T-helper 1 cell treated with Interleukin-12 subunit alpha and Interleukin-12 subunit beta and Interleukin-4 antibody, amounts not matched to agents 30 μg/mL and 1 μg/mL, for 36 hours (primary cell): ENCODE data around the gene HSPA4.
A peak's percentile ranks its signal among the peaks of the same experiment; 100 is the strongest.
"Not testable (repeated sequence)": the region's sequence is repeated elsewhere in the genome, so short reads cannot be mapped to it uniquely, and the experiment has no call there.

Experiments used
- H3K27ac Mint-ChIP-seq: one replicate; pipeline ENCODE4 v1.8.0; 2021; ENCODE audit warnings: mild to moderate bottlenecking, mixed read lengths
- H3K27me3 Mint-ChIP-seq: one replicate; pipeline ENCODE4 v1.8.0; 2021; ENCODE audit warnings: low read depth, mixed read lengths
- H3K36me3 Mint-ChIP-seq: one replicate; pipeline ENCODE4 v1.8.0; 2021; ENCODE audit warnings: low read depth, mixed read lengths
- H3K4me1 Mint-ChIP-seq: one replicate; pipeline ENCODE4 v1.8.0; 2021; ENCODE audit warnings: low read depth, mixed read lengths
- H3K4me3 Mint-ChIP-seq: one replicate; pipeline ENCODE4 v1.8.0; 2021; ENCODE audit warnings: mild to moderate bottlenecking, moderate library complexity, mixed read lengths
- H3K9me3 Mint-ChIP-seq: one replicate; pipeline ENCODE4 v1.8.0; 2021; ENCODE audit warnings: mixed read lengths

The HSPA4 gene

DNA sequence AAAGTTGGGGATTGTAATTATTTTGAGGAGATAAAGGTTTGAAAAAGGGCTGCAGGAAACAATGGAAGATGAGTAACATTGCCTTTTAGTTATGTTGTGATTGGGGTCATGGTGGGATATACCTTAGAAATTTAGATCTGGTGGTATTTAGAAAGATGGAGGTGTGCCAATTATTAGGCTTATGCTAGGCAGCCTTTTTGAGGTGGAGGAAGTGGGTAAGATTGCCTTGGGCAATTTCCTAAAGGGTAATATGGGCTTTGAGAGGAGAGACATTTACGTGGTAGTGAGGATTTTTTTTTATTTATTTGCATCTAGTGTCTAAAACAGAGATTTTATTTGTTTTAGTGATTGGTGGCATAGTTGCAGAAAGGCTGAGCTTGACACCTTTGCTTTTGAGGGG lies 10.5 kb downstream of the HSPA4 start:
- peaks cover 18% of the 10 kb centered on the region for H3K36me3 Mint-ChIP-seq
- peaks cover 19% of the 10 kb centered on the region for H3K4me1 Mint-ChIP-seq
- H3K27ac Mint-ChIP-seq: no peak overlapping the region
- no peaks in the 10 kb centered on the region for H3K9me3 Mint-ChIP-seq
- no peaks in the 10 kb centered on the region for H3K27me3 Mint-ChIP-seq
- H3K4me3 Mint-ChIP-seq: no peak overlapping the region

DNA sequence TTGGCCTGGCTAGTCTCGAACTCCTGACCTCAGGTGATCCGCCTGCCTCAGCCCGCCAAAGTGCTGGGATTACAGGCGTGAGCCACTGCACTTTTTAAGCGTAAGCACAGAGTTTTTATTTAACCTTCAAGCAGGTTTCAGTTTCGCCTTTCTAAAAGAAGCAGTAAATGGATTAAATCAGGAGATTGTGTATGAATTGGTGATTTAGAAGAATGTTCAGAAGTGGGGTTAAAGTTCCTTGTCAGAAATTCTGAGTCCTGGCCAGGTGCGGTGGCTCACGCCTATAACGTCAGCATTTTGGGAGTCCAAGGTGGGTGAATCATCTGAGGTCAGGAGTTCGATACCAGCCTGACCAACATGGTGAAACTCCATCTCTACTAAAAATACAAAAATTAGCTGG lies 12.2 kb downstream of the HSPA4 start:
- peaks cover 16% of the 10 kb centered on the region for H3K4me1 Mint-ChIP-seq

DNA sequence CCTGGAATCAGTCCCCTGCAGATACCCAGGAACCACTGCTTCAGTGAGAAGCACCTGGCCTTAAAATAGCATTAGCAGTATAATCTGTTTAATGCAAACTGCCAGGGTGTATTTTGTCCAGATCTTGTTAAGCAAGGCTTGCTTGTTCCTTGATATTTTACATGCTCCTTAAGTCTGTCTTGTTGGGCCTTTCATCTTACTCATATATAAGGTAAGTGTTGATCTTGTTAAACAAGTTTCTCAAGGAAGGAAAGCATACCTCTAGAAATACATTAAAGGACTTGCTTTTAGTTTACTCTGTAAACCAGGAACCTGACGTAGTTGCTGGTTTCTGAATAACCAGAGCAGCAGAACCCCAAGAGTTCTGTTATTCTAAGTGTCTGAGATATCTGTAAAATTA lies 13.7 kb downstream of the HSPA4 start:
- no peaks in the 10 kb centered on the region for H3K9me3 Mint-ChIP-seq
- peaks cover 35% of the 10 kb centered on the region for H3K36me3 Mint-ChIP-seq
- H3K27ac Mint-ChIP-seq: no peak overlapping the region
- H3K4me3 Mint-ChIP-seq: no peak overlapping the region
- H3K27me3 Mint-ChIP-seq: no peaks in the 10 kb centered on the region
- peaks cover 18% of the 10 kb centered on the region for H3K4me1 Mint-ChIP-seq

More for the DNA sequence above, 12.2 kb downstream of the HSPA4 start:
- peaks cover 28% of the 10 kb centered on the region for H3K36me3 Mint-ChIP-seq
- H3K4me3 Mint-ChIP-seq: no peak overlapping the region
- no peaks in the 10 kb centered on the region for H3K9me3 Mint-ChIP-seq
- H3K27me3 Mint-ChIP-seq: no peaks in the 10 kb centered on the region
- no peak overlapping the region for H3K27ac Mint-ChIP-seq

DNA sequence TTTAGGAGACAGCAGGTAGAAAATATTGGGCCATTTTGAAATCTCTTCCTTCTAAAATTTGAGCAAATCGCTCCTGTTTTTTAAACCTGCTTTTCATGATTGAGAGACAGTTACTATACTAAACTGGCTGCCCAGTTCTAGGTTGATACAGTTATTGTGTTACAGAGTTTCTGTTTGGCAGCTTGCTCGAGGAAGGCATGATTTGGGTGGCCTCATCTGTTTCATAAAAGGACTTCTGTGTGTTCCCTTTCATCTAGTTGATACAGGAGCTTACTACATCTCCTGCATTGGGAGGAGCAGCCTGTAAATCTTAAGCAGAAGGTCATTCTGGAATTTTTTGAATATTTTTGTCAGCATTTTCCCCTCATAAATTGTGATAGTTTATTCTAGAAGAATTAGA lies 14.2 kb downstream of the HSPA4 start:
- Mint-ChIP-seq H3K4me1 (peaks cover 18% of the 10 kb centered on the region), H3K9me3 (no peaks in the 10 kb centered on the region), H3K36me3 (peaks cover 39% of the 10 kb centered on the region), H3K4me3 (no peak overlapping the region), H3K27ac (no peak overlapping the region), H3K27me3 (no peaks in the 10 kb centered on the region)

DNA sequence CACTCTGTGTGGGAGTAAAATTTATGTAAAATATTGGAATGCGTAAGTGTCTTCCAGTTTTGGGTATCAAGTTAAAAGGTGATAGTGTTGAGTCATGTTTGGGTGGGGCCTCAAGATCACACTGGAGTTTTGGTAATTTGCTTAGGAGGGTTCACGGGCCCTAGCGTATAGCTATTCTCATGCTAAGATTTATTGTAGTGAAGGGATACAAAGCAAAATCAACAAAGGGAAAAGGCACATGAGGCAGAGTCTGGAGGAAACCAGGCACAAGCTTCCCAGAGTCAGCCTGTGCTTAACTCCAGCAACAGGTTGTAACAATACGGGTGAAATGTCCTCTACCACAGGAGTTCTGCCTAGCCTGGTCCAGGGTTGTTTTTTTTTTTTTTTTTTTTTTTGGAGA lies 20.2 kb downstream of the HSPA4 start:
- no peaks in the 10 kb centered on the region for H3K27me3 Mint-ChIP-seq
- H3K9me3 Mint-ChIP-seq: no peaks in the 10 kb centered on the region

DNA sequence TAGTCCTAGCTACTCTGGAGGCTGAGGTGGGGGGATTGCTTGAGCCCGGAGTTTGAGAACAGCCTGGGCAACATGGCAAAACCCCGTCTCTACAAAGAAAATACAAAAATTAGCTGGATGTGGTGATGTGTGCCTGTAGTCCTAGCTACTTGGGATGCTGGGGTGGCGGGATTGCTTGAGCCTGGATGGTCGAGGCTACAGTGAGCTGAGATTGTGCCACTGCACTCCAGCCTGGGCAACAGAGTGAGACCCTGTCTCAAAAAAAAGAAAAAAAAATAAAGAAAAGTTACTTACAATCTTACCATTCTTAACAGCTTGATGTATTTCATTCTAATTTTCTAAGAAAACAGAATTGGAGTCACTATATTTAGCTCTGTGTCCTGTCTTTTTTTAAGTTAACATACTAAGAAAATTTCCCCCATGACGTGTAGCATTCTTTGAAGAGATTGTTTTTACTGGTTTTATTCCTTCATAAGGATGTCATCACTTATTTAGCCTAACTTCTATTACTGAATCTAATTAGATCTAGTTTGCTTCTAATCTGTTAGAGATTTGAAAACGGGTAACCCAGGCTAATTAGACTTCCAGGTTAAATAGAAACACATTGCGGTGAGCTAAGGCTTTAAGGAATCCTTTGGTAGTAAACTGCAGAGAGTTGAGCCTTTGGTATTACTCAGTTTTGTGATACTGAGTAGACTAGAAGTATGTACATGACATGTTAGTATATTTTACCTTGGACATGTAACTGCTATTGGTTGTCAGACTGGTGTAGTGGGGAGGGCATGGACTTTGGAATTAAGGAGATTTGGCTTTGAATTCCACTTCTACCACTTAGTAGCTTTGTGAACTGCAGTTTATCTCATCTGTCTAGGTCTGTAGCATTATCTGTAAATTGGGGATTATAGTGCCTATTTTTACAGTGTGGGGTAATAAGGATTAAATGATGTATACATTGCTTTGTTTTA lies 24.0 kb downstream of the HSPA4 start:
- Mint-ChIP-seq H3K27ac (no peak overlapping the region), H3K36me3 (peaks cover 36% of the 10 kb centered on the region)

More for the DNA sequence above, 20.2 kb downstream of the HSPA4 start:
- H3K4me1 Mint-ChIP-seq: peaks cover 14% of the 10 kb centered on the region
- no peak overlapping the region for H3K4me3 Mint-ChIP-seq
- H3K27ac Mint-ChIP-seq: no peak overlapping the region
- H3K36me3 Mint-ChIP-seq: peaks cover 58% of the 10 kb centered on the region

DNA sequence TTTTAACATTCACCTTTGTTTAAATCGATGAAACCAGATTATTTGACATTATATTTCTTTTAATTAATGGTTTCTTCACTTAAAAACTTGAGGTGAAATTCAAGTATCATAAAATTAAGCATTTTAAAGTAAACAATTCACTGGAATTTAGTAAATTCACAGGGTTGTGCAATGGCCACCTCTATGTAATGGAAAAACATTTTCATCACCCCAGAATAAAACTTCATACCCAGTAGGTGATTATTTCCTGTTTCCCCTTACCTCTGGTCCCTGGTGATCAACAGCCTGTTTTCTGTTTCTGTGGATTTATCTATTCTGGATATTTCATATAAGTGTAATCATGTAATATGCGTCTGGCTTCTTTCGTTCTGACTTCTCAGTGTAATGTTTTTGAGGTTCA lies 27.2 kb downstream of the HSPA4 start:
- Mint-ChIP-seq H3K27ac (no peak overlapping the region), H3K36me3 (peaks cover 24% of the 10 kb centered on the region), H3K27me3 (no peaks in the 10 kb centered on the region), H3K9me3 (no peaks in the 10 kb centered on the region), H3K4me1 (peaks cover 8% of the 10 kb centered on the region), H3K4me3 (no peak overlapping the region)

More for the DNA sequence above, 24.0 kb downstream of the HSPA4 start:
- H3K27me3 Mint-ChIP-seq: no peaks in the 10 kb centered on the region
- peaks cover 10% of the 10 kb centered on the region for H3K4me1 Mint-ChIP-seq
- H3K4me3 Mint-ChIP-seq: no peak overlapping the region
- H3K9me3 Mint-ChIP-seq: no peaks in the 10 kb centered on the region

DNA sequence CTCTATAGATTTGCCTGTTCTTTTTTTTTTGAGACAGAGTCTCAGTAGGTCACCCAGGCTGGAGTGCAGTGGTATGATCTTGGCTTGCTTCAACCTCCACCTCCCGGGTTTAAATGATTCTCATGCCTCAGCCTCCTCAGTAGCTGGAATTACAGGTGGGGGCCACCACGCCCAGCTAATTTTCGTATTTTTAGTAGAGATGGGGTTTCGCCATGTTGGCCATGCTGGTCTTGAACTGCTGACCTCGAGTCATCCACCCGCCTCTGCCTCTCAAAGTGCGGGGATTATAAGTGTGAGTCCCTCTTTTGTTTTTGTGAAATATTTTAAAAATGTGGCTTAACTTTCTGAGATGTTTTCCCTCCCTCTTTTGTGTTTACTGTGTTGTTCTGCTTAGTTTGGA lies 29.2 kb downstream of the HSPA4 start:
- no peak overlapping the region for H3K4me3 Mint-ChIP-seq
- peaks cover 8% of the 10 kb centered on the region for H3K4me1 Mint-ChIP-seq
- H3K36me3 Mint-ChIP-seq: peaks cover 19% of the 10 kb centered on the region
- no peaks in the 10 kb centered on the region for H3K27me3 Mint-ChIP-seq
- peak overlapping the region; percentile 32 for H3K27ac Mint-ChIP-seq
- no peaks in the 10 kb centered on the region for H3K9me3 Mint-ChIP-seq

DNA sequence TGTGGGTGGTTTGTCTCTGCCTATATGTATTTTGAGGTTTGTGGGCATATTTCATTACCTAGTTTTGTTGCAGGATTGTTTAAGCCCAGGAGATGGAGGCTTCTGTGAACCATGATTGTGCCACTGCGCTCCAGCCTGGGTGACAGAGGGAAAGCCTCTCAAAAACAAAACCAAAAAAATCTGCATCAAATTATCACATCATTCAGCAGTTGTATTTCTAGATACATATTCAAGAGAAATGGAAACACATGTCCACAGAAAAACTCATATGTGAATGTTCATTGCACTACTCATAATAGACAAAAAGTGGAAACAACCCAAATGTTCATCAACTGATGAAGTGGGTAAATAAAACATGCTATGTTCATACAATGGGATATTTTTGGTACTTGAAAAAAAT lies 29.9 kb downstream of the HSPA4 start:
- peaks cover 9% of the 10 kb centered on the region for H3K4me1 Mint-ChIP-seq
- no peaks in the 10 kb centered on the region for H3K9me3 Mint-ChIP-seq
- peaks cover 19% of the 10 kb centered on the region for H3K36me3 Mint-ChIP-seq
- no peak overlapping the region for H3K4me3 Mint-ChIP-seq
- H3K27me3 Mint-ChIP-seq: no peaks in the 10 kb centered on the region
- peak overlapping the region; percentile 22 for H3K27ac Mint-ChIP-seq

DNA sequence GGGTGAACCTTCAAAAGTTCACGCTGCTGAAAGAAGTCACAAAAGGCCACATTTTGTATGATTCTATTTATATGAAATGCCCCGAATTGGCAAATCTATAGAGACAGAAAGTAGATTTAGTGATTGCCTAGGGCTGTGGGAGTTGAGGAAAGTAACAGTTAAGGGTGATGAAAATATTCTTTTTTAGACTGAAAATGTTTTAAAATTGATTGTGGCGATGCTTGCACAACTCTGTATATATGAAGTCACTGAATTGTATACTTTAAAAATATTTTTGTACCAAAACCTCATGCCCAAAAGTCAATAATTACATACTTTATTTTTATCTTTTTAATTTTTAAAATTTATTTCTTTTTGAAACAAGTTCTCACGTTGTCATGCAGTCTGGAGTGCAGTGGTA lies 30.3 kb downstream of the HSPA4 start:
- H3K36me3 Mint-ChIP-seq: peaks cover 17% of the 10 kb centered on the region
- no peak overlapping the region for H3K4me3 Mint-ChIP-seq
- H3K27ac Mint-ChIP-seq: no peak overlapping the region
- no peaks in the 10 kb centered on the region for H3K27me3 Mint-ChIP-seq
- peaks cover 9% of the 10 kb centered on the region for H3K4me1 Mint-ChIP-seq
- H3K9me3 Mint-ChIP-seq: no peaks in the 10 kb centered on the region

DNA sequence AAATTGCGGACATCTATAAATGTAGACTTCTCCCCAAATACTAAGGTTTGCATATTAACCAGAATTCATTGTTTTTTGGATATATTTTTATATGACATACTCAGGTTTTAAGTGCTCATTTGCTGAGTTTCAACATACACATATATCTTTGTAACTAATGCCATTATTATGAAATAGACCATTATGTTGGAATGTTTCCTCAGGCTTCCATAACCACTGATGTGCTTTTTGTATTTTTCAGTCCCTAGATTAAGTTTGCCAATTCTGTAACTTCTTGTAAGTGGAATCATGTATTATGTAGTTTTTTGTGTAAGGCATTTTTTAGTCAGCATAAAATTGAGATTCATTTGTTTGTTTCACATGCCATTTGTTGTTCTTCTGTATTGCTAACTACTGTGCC lies 32.1 kb downstream of the HSPA4 start:
- Mint-ChIP-seq H3K9me3 (no peaks in the 10 kb centered on the region), H3K4me3 (no peak overlapping the region), H3K27ac (no peak overlapping the region), H3K36me3 (peaks cover 19% of the 10 kb centered on the region), H3K27me3 (no peaks in the 10 kb centered on the region), H3K4me1 (peaks cover 9% of the 10 kb centered on the region)

DNA sequence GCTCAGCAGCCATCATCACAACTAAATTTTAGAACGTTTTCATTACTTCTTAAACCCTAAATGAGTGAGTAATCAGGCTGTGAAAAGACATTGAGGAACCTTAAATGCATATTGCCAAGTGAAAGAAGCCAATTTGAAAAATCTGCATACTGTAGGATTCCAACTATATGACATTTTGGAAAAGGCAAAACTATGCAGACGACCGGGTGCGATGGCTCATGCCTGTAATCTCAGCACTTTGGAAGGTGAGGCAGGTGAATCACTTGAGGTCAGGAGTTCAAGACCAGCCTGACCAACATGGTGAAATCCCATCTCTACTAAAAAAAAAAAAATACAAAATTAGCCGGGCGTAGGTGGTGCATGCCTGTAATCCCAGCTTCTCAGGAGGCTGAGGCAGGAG lies 33.4 kb downstream of the HSPA4 start:
- H3K4me1 Mint-ChIP-seq, H3K4me3 Mint-ChIP-seq: not testable (repeated sequence)
- H3K36me3 Mint-ChIP-seq: peaks cover 21% of the 10 kb centered on the region

DNA sequence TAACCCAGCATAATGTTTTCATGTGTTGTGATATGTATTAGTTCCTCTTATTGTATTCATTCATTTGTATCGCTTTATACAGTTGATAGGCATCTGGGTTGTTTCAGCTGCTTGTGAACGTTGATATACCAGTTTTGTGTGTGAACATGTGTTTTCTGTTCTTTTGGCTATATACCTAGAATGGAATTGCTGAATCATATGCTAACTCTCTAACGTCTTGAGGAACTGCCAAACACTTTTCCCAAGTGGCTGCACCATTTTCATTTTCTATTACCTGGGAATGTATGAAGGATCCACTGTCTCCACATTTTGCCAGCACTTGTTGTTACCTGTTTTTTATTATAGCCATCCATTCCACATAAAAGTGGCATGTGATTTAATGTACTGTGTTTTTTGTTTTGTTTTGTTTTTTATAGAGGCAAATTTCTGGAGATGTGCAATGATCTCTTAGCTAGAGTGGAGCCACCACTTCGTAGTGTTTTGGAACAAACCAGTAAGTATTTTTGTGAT lies 34.6 kb downstream of the HSPA4 start:
- H3K4me1 Mint-ChIP-seq: peaks cover 4% of the 10 kb centered on the region
- no peaks in the 10 kb centered on the region for H3K27me3 Mint-ChIP-seq
- no peak overlapping the region for H3K27ac Mint-ChIP-seq
- peaks cover 28% of the 10 kb centered on the region for H3K36me3 Mint-ChIP-seq
- no peaks in the 10 kb centered on the region for H3K9me3 Mint-ChIP-seq
- no peak overlapping the region for H3K4me3 Mint-ChIP-seq

More for the DNA sequence above, 33.4 kb downstream of the HSPA4 start:
- not testable (repeated sequence) for H3K9me3 Mint-ChIP-seq, H3K27me3 Mint-ChIP-seq, H3K27ac Mint-ChIP-seq

DNA sequence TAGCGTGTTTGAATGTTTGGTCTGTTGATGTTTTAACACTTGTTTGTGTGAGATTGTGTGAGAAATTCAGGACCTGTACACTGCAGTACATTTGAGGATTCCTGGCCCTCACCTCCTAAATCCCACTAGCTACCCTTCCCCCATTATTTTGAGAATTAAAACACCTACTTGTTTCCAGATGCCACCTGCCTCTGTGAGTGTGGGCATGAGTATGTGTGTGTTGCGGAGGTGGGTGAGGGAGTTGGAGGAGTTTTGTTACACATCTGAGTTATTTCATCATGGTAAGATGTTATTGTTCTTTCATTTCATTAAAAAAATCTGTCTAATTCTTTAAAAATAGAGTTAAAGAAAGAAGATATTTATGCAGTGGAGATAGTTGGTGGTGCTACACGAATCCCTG lies 36.3 kb downstream of the HSPA4 start:
- Mint-ChIP-seq H3K4me3 (no peak overlapping the region), H3K4me1 (peaks cover 1% of the 10 kb centered on the region), H3K9me3 (no peaks in the 10 kb centered on the region), H3K36me3 (peaks cover 33% of the 10 kb centered on the region), H3K27me3 (no peaks in the 10 kb centered on the region), H3K27ac (no peak overlapping the region)

DNA sequence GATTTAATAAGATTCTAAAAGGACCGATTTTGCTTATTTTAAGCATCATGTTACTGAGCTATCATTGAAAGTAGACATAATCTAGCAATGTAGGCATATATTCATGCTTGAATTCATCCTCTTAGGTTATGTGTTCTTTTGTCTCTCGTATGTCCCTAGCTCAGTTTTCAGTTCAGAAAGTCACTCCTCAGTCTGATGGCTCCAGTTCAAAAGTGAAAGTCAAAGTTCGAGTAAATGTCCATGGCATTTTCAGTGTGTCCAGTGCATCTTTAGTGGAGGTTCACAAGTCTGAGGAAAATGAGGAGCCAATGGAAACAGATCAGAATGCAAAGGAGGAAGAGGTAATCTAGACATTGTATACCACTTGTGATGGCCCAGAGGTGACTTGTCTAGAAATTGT lies 39.2 kb downstream of the HSPA4 start:
- H3K27ac Mint-ChIP-seq: no peak overlapping the region

More for the DNA sequence above, 39.2 kb downstream of the HSPA4 start:
- Mint-ChIP-seq H3K9me3 (no peaks in the 10 kb centered on the region), H3K4me3 (no peak overlapping the region), H3K27me3 (no peaks in the 10 kb centered on the region), H3K36me3 (peaks cover 39% of the 10 kb centered on the region), H3K4me1 (peaks cover 1% of the 10 kb centered on the region)
